GM19023 (cell line): ENCODE data around the gene FNTB.
"Not testable (repeated sequence)": the region's sequence is repeated elsewhere in the genome, so short reads cannot be mapped to it uniquely, and the experiment has no call there.

Source experiments
- ATAC-seq: cut with Tn5 transposase; IDR thresholded peaks from one replicate; pipeline ENCODE4 v1.9.1; 2021; ENCODE audit warnings: mild to moderate bottlenecking, moderate library complexity; ENCODE audit not compliant: unreplicated experiment

FNTB gene

GRCh38 chr14:65011538-65011937 is 24.8 kb downstream of the FNTB start:
- ATAC-seq: no peak

DNA sequence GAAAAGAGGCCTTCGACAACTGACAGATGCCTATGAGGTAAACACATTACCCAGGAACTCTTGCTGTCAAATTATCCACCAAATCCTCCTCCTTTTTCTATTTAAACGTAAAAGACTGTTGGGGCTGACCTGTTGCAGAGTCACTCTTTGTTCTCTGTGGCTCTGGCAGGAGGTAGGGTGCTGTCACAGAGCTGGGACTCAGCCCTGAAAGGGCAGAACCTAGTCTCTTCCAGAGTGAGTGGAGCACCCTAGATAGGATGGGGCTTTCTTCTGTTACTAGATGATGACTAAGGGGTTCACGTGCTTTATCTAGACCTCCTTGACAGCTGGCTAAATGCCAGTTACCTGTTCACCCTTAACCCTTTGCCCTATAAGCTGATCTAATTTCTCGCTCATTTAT is 25.7 kb downstream of the FNTB start:
- ATAC-seq: no peak

DNA sequence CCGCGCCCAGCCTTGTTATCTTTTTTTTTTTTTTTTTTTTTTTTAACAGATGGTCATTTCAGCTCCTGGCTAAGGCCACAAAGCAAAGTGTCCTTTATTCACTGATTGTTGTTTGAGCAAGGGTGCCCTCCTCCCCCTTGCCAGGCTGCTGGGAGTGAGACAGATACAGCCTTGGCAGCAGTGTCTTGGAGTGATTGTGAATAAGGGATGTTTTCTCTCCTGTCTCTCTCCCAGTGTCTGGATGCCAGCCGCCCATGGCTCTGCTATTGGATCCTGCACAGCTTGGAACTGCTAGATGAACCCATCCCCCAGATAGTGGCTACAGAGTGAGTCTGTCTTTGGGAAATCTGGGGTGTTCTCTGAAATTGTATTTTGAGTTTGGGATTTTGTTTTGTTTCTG is 28.7 kb downstream of the FNTB start:
- ATAC-seq: no peak

GRCh38 chr14:65016471-65016870 is 29.8 kb downstream of the FNTB start:
- ATAC-seq: no peak

DNA sequence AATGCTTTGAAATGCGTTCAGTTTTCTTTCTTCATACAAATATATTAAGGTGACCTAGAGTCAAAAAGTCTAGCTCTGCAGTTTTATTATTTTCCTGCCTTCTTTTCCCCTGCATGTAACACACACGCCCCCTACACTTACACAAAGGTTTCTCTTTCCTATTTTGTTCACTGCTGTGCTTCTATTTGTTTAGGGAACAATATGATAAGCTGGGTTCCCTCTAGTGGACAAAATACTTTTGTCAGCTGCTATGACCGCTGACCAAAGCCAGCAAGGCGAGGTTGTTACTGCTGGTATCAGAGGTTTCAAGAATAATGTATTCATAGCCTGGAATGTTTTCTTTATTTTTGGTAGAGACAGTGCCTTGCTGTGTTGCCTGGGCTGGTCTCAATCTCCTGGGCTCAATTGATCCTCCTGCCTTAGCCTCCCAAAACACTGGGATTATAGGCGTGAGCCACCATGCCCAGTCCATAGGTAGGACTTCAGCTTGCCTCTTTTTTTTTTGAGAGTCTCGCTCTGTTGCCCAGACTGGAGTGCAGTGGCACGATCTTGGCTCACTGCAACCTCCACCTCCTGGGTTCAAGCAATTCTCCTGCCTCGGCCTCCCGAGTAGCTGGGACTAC is 33.4 kb downstream of the FNTB start:
- ATAC-seq: no peak

DNA sequence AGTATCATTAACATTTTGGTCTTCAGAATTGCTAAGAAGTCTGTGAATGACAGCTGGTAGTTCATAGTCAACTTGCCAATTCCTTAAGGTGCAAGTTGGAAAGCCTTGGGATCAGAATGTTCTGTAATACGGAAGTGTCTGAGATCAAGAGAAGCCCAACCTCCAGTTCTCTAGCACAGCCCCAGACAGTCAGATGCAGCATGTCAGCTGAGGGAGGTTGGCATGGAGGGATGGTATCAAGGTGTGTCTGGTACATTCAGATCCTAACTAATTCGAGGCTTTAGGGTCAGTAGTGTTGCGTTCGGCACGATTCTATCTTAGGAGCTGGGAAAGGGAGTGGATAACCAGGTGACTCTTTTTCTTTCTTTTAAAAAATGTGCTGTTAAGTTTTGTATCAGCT is 38.3 kb downstream of the FNTB start:
- no peak for ATAC-seq

DNA sequence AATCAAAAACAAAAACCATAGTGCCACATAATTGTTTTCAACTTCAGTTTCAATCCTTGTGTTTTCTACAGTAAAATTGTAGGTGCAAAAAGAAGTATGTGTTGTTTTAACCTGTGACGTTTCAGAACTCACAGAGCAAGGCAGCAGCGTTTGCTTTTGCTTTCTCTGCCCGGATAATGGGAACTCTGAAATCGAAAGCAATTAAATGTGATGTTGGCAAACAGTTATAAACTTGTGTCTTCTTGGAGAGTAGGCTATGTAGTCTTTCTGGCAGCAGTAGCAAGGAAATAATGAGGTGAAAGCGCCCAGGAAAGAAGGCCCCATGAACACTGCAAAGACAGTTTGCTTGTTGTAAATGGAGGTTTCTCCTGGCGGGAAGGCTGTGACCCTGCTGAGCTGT is 39.1 kb downstream of the FNTB start:
- no peak for ATAC-seq

DNA sequence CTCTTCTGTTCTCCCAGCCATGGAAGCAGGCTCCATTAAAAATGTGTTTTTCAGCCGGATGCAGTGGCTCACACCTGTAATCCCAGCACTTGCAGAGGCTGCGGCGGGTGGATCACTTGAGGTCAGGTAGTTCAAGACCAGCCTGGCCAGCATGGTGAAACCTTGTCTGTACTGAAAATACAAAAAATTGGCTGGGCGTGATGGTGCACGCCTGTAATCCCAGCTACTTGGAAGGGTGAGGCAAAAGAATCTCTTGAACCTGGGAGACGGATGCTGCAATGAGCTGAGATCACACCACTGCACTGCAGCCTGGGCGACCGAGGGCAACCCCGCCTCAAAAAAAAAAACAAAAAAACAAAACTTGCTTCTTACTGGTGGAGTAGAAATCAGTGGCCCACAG is 39.8 kb downstream of the FNTB start:
- no peak for ATAC-seq

GRCh38 chr14:65027127-65027799 is 40.6 kb downstream of the FNTB start:
- no peak for ATAC-seq

DNA sequence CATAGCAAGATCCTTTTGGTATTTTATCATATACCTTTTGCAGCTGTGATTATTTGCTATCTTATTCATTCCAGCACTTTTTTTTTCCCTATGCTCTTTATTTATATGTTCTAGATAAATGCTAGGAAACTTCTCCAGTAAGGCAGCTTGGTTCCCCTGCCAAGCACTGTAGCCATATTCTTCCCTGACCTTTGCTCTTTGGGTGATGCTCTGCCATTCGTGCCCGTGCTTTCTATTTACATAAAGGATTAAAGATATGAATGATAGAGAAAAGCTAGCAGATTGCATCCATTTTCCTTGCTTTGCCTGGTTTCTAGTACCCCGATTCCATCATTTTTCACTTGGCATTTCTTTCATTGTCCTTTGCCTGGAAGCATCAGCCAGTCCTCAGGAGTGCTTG is 42.2 kb downstream of the FNTB start:
- no peak for ATAC-seq

GRCh38 chr14:65031321-65031720 is 44.6 kb downstream of the FNTB start:
- ATAC-seq: not testable (repeated sequence)

- no peak for ATAC-seq
Observed at GRCh38 chr14:65032319-65032718, 45.6 kb downstream of the FNTB start.

DNA sequence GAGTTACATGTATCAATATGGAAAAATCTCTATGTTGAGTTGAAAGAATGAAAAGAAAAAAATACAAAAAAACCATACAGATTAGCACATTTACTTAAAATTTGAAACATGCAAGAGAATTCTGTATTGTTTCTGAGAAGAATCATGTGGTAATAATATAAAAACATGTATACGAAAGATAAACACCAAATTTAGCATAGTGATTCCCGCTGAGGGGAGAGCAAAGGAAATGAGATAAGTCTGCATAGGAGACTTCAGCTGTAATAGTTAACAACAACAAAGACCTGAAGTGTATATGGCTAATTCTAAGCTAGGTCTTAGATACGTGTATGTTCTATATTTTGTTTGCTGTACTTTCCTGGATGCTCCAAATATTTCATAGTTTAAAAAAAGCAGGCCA is 46.5 kb downstream of the FNTB start:
- no peak for ATAC-seq

DNA sequence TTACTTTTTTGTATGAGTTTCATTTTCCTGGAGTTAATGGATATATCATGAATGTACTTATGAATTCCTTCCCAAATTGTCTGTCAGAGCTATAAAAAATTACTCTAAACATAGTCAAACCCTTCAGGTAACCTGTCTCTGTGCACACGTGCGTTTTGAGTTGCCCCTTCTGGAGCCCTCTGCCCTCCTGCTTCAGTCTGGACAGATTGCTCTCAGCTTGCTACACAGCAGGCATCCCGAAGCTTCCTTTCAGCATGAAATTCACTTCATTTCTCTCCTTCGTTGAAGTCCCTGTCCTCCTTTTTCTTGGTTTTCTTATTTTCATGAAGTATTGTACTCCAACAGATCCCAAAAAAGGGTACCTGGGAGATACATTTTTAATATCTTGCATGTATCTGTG is 47.3 kb downstream of the FNTB start:
- no peak for ATAC-seq

GRCh38 chr14:65035049-65035448 is 48.4 kb downstream of the FNTB start:
- no peak for ATAC-seq

DNA sequence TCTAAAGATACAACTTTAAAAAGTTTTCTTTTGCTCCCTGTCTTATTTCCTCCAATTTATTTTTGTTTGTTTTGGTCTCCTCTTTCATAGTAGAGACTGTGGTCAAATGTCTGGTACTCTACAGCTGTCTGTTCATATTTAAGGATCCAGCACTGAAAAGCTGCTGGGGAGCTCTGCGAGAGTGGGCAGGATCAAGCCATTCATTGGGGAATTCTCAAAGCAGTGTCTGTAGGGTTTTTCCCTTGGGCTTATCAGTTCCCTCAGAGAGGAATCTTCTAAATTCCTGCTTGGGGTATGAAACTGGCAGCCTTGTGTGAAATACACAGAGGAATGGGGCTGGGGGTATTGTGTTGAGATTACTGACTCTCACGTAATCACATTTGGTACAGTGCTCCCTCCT is 52.3 kb downstream of the FNTB start:
- ATAC-seq: no peak

DNA sequence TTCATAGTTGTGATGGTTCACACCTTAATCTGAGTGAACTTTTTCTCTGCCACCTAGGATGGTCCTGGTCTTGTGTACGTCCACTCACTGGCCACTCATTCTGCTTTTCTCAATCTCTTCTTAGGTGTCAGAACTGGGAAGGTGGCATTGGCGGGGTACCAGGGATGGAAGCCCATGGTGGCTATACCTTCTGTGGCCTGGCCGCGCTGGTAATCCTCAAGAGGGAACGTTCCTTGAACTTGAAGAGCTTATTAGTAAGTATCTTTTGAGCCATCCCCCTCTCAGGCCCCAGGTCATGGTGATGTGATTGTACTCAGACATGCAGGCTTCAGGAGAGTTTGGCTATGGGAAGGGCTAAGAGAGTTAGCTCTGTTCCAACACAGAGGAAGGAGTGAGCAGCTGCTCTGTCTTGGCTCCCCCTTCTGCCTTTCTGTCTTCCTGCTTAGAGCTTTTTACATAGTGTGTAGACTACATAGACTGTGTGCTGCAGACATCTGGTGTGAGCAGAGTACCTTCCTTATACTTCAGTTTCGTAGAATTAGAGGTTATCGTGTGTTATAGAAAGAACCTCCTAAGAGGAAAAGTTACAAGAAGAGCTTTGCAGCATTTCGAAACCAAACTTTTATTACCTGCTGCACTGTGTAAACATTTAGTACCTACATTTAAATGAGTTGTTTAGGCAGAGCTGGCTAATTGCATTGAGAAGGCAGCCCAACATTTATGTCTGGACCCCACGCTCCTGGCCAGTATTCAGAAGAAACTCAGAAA is 54.2 kb downstream of the FNTB start:
- no peak for ATAC-seq

DNA sequence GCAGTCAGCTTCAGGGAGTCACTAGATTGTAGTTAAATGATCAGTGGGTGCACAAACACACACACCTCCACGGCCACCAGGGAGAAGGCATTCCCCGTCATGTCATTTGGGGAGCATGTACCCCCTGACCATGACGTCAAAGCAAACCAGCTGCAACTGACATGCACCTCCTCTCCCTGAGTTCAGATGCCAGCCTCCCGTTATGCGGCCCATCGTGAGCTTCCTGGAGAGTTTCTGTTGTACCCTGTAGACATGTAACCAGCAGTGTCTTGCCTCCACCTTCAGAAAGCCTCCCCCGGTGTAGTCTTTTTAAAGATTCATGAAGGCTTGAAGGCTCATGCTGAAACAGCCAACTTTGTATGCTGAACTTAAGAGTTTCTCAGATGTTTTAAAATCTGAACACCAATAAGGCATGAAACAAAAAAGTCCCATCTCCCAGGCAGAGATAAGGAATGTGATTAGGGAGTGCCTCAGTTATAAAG is 54.8 kb downstream of the FNTB start:
- ATAC-seq: no peak

DNA sequence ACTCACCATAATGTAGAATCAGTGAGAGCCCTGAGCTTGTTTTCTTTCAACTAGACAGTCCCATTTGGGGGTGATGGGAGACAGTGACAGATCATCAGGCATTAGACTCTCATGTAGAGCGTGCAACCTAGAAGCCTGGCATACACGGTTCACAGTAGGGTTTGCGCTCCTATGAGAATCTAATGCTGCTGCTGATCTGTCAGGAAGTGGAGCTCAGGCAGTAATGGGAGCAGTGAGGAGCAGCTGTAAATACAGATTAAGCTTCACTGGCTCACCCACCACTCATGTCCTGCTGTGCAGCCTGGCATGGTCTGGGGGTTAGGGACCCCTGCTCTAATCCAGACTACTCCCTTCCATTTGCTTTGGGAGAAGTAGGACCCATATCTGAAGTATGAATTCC is 55.6 kb downstream of the FNTB start:
- ATAC-seq: no peak

- no peak for ATAC-seq
Observed at GRCh38 chr14:65042731-65043372, 56.2 kb downstream of the FNTB start.

- ATAC-seq: no peak
Observed at GRCh38 chr14:65043893-65044595, 57.3 kb downstream of the FNTB start.
